ENCODE measurements around the gene KBTBD7. TPM values are rescaled to one million over a fixed set of nuclear protein-coding genes. Genes with fewer than 3 reads are reported as not detected.

The KBTBD7 gene, protein sequence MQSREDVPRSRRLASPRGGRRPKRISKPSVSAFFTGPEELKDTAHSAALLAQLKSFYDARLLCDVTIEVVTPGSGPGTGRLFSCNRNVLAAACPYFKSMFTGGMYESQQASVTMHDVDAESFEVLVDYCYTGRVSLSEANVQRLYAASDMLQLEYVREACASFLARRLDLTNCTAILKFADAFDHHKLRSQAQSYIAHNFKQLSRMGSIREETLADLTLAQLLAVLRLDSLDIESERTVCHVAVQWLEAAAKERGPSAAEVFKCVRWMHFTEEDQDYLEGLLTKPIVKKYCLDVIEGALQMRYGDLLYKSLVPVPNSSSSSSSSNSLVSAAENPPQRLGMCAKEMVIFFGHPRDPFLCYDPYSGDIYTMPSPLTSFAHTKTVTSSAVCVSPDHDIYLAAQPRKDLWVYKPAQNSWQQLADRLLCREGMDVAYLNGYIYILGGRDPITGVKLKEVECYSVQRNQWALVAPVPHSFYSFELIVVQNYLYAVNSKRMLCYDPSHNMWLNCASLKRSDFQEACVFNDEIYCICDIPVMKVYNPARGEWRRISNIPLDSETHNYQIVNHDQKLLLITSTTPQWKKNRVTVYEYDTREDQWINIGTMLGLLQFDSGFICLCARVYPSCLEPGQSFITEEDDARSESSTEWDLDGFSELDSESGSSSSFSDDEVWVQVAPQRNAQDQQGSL
- 8.2 and 10.1 TPM in 2 replicates for total RNA-seq (ENCODE audit: low replicate concordance)

GRCh38 chr13:41193919-41194824 lies at the start of gene KBTBD7:
Gene KBTBD7 (minus strand): TSS chr13:41194569. CDS start chr13:41194257, 312 bp downstream.

Other genes starting within 250 kb of the KBTBD7 start
- 19.7 and 24.4 TPM in 2 replicates for gene ELF1, start 175.3 kb downstream of the KBTBD7 start, total RNA-seq (ENCODE audit: low replicate concordance)
- gene WBP4, start 133.1 kb downstream of the KBTBD7 start, total RNA-seq (ENCODE audit: low replicate concordance): 5.4 and 6.2 TPM in 2 replicates
- 7.7 and 12.5 TPM in 2 replicates for gene KBTBD6, start 61.8 kb downstream of the KBTBD7 start, total RNA-seq (ENCODE audit: low replicate concordance)
- 6.6 and 8.3 TPM in 2 replicates for gene MTRF1, start 69.0 kb upstream of the KBTBD7 start, total RNA-seq (ENCODE audit: low replicate concordance)
- 5.7 and 6.0 TPM in 2 replicates for gene NAA16, start 116.7 kb upstream of the KBTBD7 start, total RNA-seq (ENCODE audit: low replicate concordance)

All from smooth muscle cell of the coronary artery (primary cell).